Dedifferentiated amniotic fluid mesenchymal stem cell (primary cell): ENCODE results near the gene RASSF5.
"Not testable (repeated sequence)": the region's sequence is repeated elsewhere in the genome, so short reads cannot be mapped to it uniquely, and the experiment has no call there.

Source experiments
- DNase-seq: peaks from one replicate; pipeline ENCODE4 v3.0.0-alpha.2; 2016; ENCODE audit errors: extremely low spot score

The RASSF5 gene

GRCh38 chr1:206569556-206569955 is 62.2 kb downstream of the RASSF5 start:
- DNase-seq, result no peak

GRCh38 chr1:206570529-206570928 is 63.2 kb downstream of the RASSF5 start:
- DNase-seq, result no peak

GRCh38 chr1:206572835-206573234 is 65.5 kb downstream of the RASSF5 start:
- no peak for DNase-seq

- DNase-seq, result no peak
Measured at GRCh38 chr1:206573319-206573718, 66.0 kb downstream of the RASSF5 start.

GRCh38 chr1:206573762-206574161 is 66.4 kb downstream of the RASSF5 start:
- no peak for DNase-seq

- peak; percentile 73 for DNase-seq
Measured at GRCh38 chr1:206575165-206575893, 68.0 kb downstream of the RASSF5 start.

- no peak for DNase-seq
Measured at GRCh38 chr1:206575894-206576737, 68.8 kb downstream of the RASSF5 start.

GRCh38 chr1:206577626-206578025 is 70.3 kb downstream of the RASSF5 start:
- no peak for DNase-seq

GRCh38 chr1:206578068-206578977 is 71.0 kb downstream of the RASSF5 start:
- no peak for DNase-seq

- DNase-seq, result no peak
Measured at GRCh38 chr1:206578978-206579374, 71.6 kb downstream of the RASSF5 start.

- DNase-seq, result no peak
Measured at GRCh38 chr1:206579747-206580437, 72.6 kb downstream of the RASSF5 start.

GRCh38 chr1:206580438-206581113 is 73.2 kb downstream of the RASSF5 start:
- no peak for DNase-seq

GRCh38 chr1:206581114-206581497 is 73.8 kb downstream of the RASSF5 start:
- not testable (repeated sequence) for DNase-seq

- no peak for DNase-seq
Measured at GRCh38 chr1:206581571-206581981, 74.2 kb downstream of the RASSF5 start.

GRCh38 chr1:206582537-206582936 is 75.2 kb downstream of the RASSF5 start:
- DNase-seq, result no peak

- DNase-seq, result no peak
Measured at GRCh38 chr1:206582971-206583706, 75.8 kb downstream of the RASSF5 start.

- DNase-seq, result peak; percentile 39
Measured at GRCh38 chr1:206583707-206584648, 76.6 kb downstream of the RASSF5 start.

GRCh38 chr1:206584683-206585082 is 77.4 kb downstream of the RASSF5 start:
- no peak for DNase-seq
